Natural killer cell (primary cell): ENCODE results near the gene MYBPC3. TPM values are rescaled to one million over a fixed set of nuclear protein-coding genes. Genes with fewer than 3 reads are reported as not detected.

Experiments
- ATAC-seq, 3 donors: fragments of 150-1000 bp in 2 of 3; fragments of 200-7000 bp in 1 of 3; cut with Tn5 transposase; 1 replicate in 1 of 3; 2 replicates in 2 of 3; pipeline ENCODE4 v1.10.0; 2021; ENCODE audit warnings: mild to moderate bottlenecking in 2 of 3, moderate library complexity in 2 of 3
- DNase-seq, 2 donors: peaks; one replicate each; pipeline versions ENCODE4 v3.0.0 to v3.0.0-alpha.2; 2013 to 2021; ENCODE audit warnings: mixed read lengths in 1 of 2
- H3K27ac ChIP-seq: one replicate; pipeline ENCODE4 v1.5.1; 2013; ENCODE audit warnings: mild to moderate bottlenecking, low read length
- H3K27me3 ChIP-seq: one replicate; pipeline ENCODE4 v1.6.1; 2013; ENCODE audit warnings: low read length; ENCODE audit not compliant: control insufficient read depth, insufficient read depth
- H3K36me3 ChIP-seq: one replicate; pipeline ENCODE4 v1.6.1; 2013; ENCODE audit warnings: low read length; ENCODE audit not compliant: control insufficient read depth, insufficient read depth
- H3K4me1 ChIP-seq: one replicate; pipeline ENCODE4 v1.6.1; 2013; ENCODE audit warnings: low read length; ENCODE audit not compliant: control insufficient read depth, insufficient read depth
- H3K4me3 ChIP-seq: one replicate; pipeline ENCODE4 v1.5.1; 2013; ENCODE audit warnings: low read length
- H3K9me3 ChIP-seq: one replicate; pipeline ENCODE4 v1.6.1; 2013; ENCODE audit warnings: low read length; ENCODE audit not compliant: control insufficient read depth, insufficient read depth
- H3K27ac Mint-ChIP-seq, 2 donors: one replicate each; pipeline ENCODE4 v1.8.0; 2022; ENCODE audit warnings: mild to moderate bottlenecking in 2 of 2, mixed read lengths in 2 of 2, moderate library complexity in 1 of 2
- H3K27me3 Mint-ChIP-seq, 2 donors: one replicate each; pipeline ENCODE4 v1.8.0; 2022; ENCODE audit warnings: low read depth in 2 of 2, mixed read lengths in 2 of 2
- H3K36me3 Mint-ChIP-seq: one replicate; pipeline ENCODE4 v1.8.0; 2022; ENCODE audit warnings: mixed read lengths
- H3K4me1 Mint-ChIP-seq, 2 donors: one replicate each; pipeline ENCODE4 v1.8.0; 2022; ENCODE audit warnings: mixed read lengths in 2 of 2
- H3K4me3 Mint-ChIP-seq: one replicate; pipeline ENCODE4 v1.8.0; 2022; ENCODE audit warnings: mild to moderate bottlenecking, moderate library complexity, mixed read lengths
- H3K9me3 Mint-ChIP-seq, 2 donors: one replicate each; pipeline ENCODE4 v1.8.0; 2022; ENCODE audit warnings: mixed read lengths in 2 of 2
- WGBS: methylation state at CpG from one replicate; pipeline ENCODE4 v1.1.7; 2013; ENCODE audit warnings: missing lambda C conversion rate; ENCODE audit not compliant: insufficient coverage; 5-methylcytosine and 5-hydroxymethylcytosine counted together
- intact Hi-C: fragments of 100-400 bp; cut with micrococcal nuclease; formaldehyde crosslinking; loops from one replicate; pipeline ENCODE4 v1.14.2; 2022
- total RNA-seq, 4 donors: library from RNA; stranded (reverse); fragments of 120-200 nt in 1 of 4; gene quantifications; one replicate each; pipeline versions ENCODE4 v1.2.3 to v1.2.4, GENCODE V29; 2013 to 2022
- TF ChIP-seq, protein P1 (sequence below): fragments of 200-600 bp; IDR thresholded peaks from one replicate; pipeline ENCODE4 v1.8.0; 2022; ENCODE audit warnings: antibody characterized with exemption

The MYBPC3 gene
- total RNA-seq, 3 donors from 2014 or later (not counting 1 experiment from before 2014, with no cell fraction given) = 0.45 to 0.53 TPM; not detected in 1

DNA sequence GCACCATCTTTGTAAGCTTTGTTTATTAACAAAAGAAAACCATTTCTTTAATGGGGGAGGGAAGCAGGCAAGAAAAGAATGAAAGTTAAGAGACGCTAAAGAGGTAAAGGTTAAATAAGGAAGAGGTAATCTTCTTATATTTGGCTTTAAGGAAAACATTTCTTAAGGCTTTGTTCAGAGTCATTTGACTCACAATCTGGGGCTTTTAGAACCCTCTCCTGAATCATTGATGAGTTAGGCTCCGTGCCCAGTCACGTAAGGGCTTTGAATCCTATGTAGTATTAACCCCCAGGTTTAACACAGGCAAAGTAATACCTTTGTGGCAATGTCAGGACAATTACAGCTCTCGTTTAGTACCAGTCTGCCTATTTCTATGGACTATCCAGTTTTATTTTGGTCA, 56.5 kb downstream of the MYBPC3 start:
- H3K9me3 Mint-ChIP-seq = no peaks in the 10 kb centered on the region
- no peaks in the 10 kb centered on the region for H3K27me3 Mint-ChIP-seq
- ATAC-seq = no peak
- intact Hi-C loops = no loop called here
- Histone ChIP-seq H3K4me3 (no peak overlapping the region), H3K9me3 (no peaks in the 10 kb centered on the region), H3K27me3 (no peaks in the 10 kb centered on the region), H3K36me3 (peaks cover 74% of the 10 kb centered on the region), H3K27ac (no peak overlapping the region), H3K4me1 (no peaks in the 10 kb centered on the region)
- TF ChIP-seq, protein P1, sequence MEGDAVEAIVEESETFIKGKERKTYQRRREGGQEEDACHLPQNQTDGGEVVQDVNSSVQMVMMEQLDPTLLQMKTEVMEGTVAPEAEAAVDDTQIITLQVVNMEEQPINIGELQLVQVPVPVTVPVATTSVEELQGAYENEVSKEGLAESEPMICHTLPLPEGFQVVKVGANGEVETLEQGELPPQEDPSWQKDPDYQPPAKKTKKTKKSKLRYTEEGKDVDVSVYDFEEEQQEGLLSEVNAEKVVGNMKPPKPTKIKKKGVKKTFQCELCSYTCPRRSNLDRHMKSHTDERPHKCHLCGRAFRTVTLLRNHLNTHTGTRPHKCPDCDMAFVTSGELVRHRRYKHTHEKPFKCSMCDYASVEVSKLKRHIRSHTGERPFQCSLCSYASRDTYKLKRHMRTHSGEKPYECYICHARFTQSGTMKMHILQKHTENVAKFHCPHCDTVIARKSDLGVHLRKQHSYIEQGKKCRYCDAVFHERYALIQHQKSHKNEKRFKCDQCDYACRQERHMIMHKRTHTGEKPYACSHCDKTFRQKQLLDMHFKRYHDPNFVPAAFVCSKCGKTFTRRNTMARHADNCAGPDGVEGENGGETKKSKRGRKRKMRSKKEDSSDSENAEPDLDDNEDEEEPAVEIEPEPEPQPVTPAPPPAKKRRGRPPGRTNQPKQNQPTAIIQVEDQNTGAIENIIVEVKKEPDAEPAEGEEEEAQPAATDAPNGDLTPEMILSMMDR = no peak
- peaks cover 34% of the 10 kb centered on the region for H3K36me3 Mint-ChIP-seq
- 99% methylated on average over 4 of the region's 4 CpGs for WGBS
- no peak for DNase-seq
- peaks cover 0 to 9% of the 10 kb centered on the region in 2 donors for H3K4me1 Mint-ChIP-seq
- no peak overlapping the region for H3K27ac Mint-ChIP-seq
- H3K4me3 Mint-ChIP-seq = no peak overlapping the region

DNA sequence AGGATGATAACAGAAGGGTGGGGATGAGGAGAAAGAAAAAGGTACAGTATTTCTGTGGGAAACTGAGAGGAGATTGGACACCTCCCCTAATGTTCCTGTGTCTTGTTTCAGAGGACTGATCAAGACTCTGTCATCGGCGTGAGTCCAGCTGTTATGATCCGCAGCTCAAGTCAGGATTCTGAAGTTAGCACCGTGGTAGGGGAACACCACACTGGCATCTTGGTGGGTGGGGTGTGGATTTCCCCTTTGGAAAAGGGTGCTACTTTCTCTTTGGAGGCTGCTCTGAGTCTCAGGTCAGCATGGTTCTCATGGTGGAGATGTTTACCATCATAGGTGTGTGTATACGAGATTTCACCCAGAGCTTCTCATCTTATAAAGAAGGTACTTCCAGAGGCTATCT, 57.1 kb downstream of the MYBPC3 start:
- Mint-ChIP-seq H3K27ac (peak overlapping the region in 1 of 2 donors; percentile 10), H3K27me3 (no peaks in the 10 kb centered on the region), H3K4me1 (peaks cover 6 to 12% of the 10 kb centered on the region in 2 donors), H3K4me3 (no peak overlapping the region), H3K9me3 (no peaks in the 10 kb centered on the region), H3K36me3 (peaks cover 34% of the 10 kb centered on the region)
- no peaks in the 10 kb centered on the region for H3K27me3 ChIP-seq
- no peak overlapping the region for H3K27ac ChIP-seq
- no peak for DNase-seq
- H3K36me3 ChIP-seq = peaks cover 78% of the 10 kb centered on the region
- WGBS = 90% methylated on average over 4 of the region's 5 CpGs
- H3K9me3 ChIP-seq = no peaks in the 10 kb centered on the region
- H3K4me1 ChIP-seq = no peaks in the 10 kb centered on the region
- intact Hi-C loops = no loop called here
- TF ChIP-seq, protein P1 = no peak
- no peak overlapping the region for H3K4me3 ChIP-seq
- ATAC-seq = peak; percentile 13 to 30 (median 17)

DNA sequence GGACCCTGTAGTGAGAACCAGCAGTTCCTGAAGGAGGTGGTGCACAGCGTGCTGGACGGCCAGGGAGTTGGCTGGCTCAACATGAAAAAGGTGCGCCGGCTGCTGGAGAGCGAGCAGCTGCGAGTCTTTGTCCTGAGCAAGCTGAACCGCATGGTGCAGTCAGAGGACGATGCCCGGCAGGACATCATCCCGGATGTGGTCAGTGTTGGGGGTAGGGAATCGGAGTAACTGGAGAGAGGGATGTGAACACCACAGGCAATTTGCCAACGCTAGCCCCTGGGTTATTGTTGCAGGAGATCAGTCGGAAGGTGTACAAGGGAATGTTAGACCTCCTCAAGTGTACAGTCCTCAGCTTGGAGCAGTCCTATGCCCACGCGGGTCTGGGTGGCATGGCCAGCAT, 62.6 kb downstream of the MYBPC3 start:
- Mint-ChIP-seq H3K36me3 (peaks cover 47% of the 10 kb centered on the region), H3K27ac (no peak overlapping the region)

More for the DNA sequence above, 62.6 kb downstream of the MYBPC3 start:
- Mint-ChIP-seq H3K4me1 (peaks cover 5 to 11% of the 10 kb centered on the region in 2 donors), H3K4me3 (no peak overlapping the region), H3K9me3 (no peaks in the 10 kb centered on the region), H3K27me3 (no peaks in the 10 kb centered on the region)
- Histone ChIP-seq H3K27ac (no peak overlapping the region), H3K4me3 (no peak overlapping the region), H3K27me3 (no peaks in the 10 kb centered on the region), H3K4me1 (no peaks in the 10 kb centered on the region), H3K9me3 (no peaks in the 10 kb centered on the region), H3K36me3 (peaks cover 88% of the 10 kb centered on the region)
- DNase-seq = no peak
- peak in 1 of 3 donors; percentile 23 for ATAC-seq
- intact Hi-C loops = no loop called here
- WGBS = 96% methylated on average over 15 of the region's 15 CpGs
- TF ChIP-seq, protein P1 = no peak
